ENCODE measurements around the gene CDC42BPG.

CDC42BPG gene

GRCh38 chr11:64844330-64845128, at the start of gene CDC42BPG:
Gene CDC42BPG, minus strand, starts transcription at chr11:64844653. Its CDS starts 84 bp downstream, at chr11:64844569.
- peak within 1 kb of the TSS; percentile 44 for H3K4me3 ChIP-seq (ENCODE audit: low read depth, low read length)
- DNase-seq (ENCODE audit: low read depth), result peak; percentile 69
- TF ChIP-seq, protein P1, sequence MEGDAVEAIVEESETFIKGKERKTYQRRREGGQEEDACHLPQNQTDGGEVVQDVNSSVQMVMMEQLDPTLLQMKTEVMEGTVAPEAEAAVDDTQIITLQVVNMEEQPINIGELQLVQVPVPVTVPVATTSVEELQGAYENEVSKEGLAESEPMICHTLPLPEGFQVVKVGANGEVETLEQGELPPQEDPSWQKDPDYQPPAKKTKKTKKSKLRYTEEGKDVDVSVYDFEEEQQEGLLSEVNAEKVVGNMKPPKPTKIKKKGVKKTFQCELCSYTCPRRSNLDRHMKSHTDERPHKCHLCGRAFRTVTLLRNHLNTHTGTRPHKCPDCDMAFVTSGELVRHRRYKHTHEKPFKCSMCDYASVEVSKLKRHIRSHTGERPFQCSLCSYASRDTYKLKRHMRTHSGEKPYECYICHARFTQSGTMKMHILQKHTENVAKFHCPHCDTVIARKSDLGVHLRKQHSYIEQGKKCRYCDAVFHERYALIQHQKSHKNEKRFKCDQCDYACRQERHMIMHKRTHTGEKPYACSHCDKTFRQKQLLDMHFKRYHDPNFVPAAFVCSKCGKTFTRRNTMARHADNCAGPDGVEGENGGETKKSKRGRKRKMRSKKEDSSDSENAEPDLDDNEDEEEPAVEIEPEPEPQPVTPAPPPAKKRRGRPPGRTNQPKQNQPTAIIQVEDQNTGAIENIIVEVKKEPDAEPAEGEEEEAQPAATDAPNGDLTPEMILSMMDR (conservative IDR thresholded peaks at IDR 0.05; ENCODE audit: low read depth, low read length), result peak; percentile 55

DNA sequence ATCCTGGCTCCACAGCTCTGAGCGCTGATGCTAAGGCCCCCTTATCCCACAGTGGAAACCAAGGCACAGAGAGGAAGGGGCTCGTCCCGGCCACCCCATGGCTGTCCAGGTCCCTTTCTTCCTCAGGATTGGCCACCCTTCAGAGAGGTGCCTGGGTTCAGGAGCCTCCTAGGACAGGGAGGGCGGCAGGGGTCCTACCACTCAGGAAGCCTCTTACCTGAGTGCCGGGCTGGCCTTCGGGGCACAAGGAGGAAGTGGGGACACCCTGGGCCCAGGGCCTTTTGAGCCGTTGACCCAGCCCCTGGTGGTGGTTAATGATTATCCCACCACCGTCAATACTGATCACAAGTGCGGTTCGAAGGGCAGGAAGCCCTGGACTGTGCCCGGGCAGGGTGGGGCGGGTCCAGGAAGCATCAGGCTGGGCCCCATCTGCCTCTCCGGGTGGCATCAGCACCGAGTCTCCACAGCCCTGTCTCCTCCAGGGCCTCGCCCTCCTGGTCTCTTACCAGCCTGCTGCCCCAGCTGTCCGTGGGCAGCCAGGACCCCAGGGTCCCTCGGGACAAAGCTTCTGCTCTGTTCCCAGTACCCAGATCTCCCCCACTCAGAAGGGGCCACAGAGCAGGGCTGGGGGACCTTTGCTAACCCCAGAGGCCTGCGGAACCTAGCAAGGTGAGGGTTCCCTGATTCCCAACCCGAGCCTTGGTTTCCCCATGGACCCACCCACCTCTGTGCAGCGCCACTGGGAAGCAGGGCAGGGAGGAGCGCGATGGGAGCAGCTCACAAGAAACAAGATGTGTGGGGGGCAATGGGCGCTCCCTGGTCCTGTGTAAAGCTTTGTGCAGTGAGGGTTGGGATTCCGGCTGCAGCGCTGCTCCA, 49.0 kb upstream of the CDC42BPG start:
- TF ChIP-seq, protein P1 (conservative IDR thresholded peaks at IDR 0.05; ENCODE audit: low read depth, low read length), result no peak
- no peak for DNase-seq (ENCODE audit: low read depth)
- no peak overlapping the region for H3K4me3 ChIP-seq (ENCODE audit: low read depth, low read length)

GRCh38 chr11:64892838-64893193, 48.4 kb upstream of the CDC42BPG start:
- DNase-seq (ENCODE audit: low read depth), result no peak
- TF ChIP-seq, protein P1 (conservative IDR thresholded peaks at IDR 0.05; ENCODE audit: low read depth, low read length), result no peak
- H3K4me3 ChIP-seq (ENCODE audit: low read depth, low read length), result no peak overlapping the region

DNA sequence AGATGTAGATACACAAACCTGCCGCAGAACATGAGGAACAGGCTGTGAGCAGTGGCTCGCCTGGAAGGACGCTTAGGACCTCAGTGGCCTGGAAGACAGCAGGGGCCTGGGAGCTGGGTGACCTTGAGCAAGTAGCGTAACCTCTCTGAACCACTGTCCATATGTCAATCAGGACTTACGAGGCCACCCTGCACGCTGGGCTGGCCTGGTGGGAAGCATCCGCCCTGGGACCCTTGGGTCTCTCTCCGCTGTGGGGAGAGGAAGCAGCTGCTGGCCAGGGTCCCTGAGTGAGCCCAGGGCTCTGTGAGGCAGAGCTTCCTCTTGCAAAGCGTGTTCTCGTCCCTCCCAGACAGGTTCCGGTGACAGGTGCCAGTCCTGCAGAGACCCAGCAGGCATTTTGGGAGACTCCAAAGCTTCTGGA, 48.0 kb upstream of the CDC42BPG start:
- no peak overlapping the region for H3K4me3 ChIP-seq (ENCODE audit: low read depth, low read length)
- TF ChIP-seq, protein P1 (conservative IDR thresholded peaks at IDR 0.05; ENCODE audit: low read depth, low read length), result no peak
- DNase-seq (ENCODE audit: low read depth), result no peak

GRCh38 chr11:64891880-64892279, 47.4 kb upstream of the CDC42BPG start:
- TF ChIP-seq, protein P1 (conservative IDR thresholded peaks at IDR 0.05; ENCODE audit: low read depth, low read length), result no peak
- DNase-seq (ENCODE audit: low read depth), result no peak

GRCh38 chr11:64891215-64891848, 46.9 kb upstream of the CDC42BPG start:
- H3K4me3 ChIP-seq (ENCODE audit: low read depth, low read length), result no peak overlapping the region
- DNase-seq (ENCODE audit: low read depth), result no peak
- TF ChIP-seq, protein P1 (conservative IDR thresholded peaks at IDR 0.05; ENCODE audit: low read depth, low read length), result no peak

More at GRCh38 chr11:64891880-64892279, 47.4 kb upstream of the CDC42BPG start:
- no peak overlapping the region for H3K4me3 ChIP-seq (ENCODE audit: low read depth, low read length)

Measured in choroid plexus epithelial cell (primary cell).